B cell (primary cell): ENCODE results near the gene RHOH. TPM values are rescaled to one million over a fixed set of nuclear protein-coding genes. Genes with fewer than 3 reads are reported as not detected.

Experiments
- ATAC-seq: fragments of 200-7000 bp; cut with Tn5 transposase; one replicate; pipeline ENCODE4 v1.10.0; 2021; ENCODE audit warnings: low read depth, mild to moderate bottlenecking, moderate number of reproducible peaks, moderate library complexity
- CTCF ChIA-PET: fragments of 350-600 bp; sonication (Branson Sonifier 250); formaldehyde crosslinking; loops from one replicate; lab custom pipeline; 2021; ENCODE audit warnings: antibody characterized with exemption, inconsistent platforms; lab: Charles Lee
- POLR2A ChIA-PET: fragments of 350-600 bp; sonication (Branson Sonifier 250); formaldehyde crosslinking; loops from one replicate; lab custom pipeline; 2021; ENCODE audit warnings: antibody characterized with exemption; lab: Charles Lee
- DNase-seq: peaks from one replicate; pipeline ENCODE4 v3.0.0; 2013
- H2AFZ ChIP-seq: 2 replicates; pipeline ENCODE4 v1.6.1; 2012; ENCODE audit warnings: mild to moderate bottlenecking, low read depth, low read length; ENCODE audit not compliant: insufficient read depth, poor library complexity, severe bottlenecking
- H3K27ac ChIP-seq, 2 donors: 1 replicate in 1 of 2; 2 replicates in 1 of 2; pipeline ENCODE4 v1.5.1; 2012 to 2013; ENCODE audit warnings: low read length in 2 of 2, mild to moderate bottlenecking in 2 of 2, moderate library complexity in 1 of 2
- H3K27me3 ChIP-seq, 4 experiments: fragments of 200-600 bp in 1 of 4; sonication (generic) in 1 of 4; replicated peaks in 1 of 4; 1 replicate in 2 of 4; 2 replicates in 2 of 4; pipeline versions ENCODE4 v1.6.1 to v1.7.0; 2013 to 2016; ENCODE audit warnings: low read length in 3 of 4, mild to moderate bottlenecking in 2 of 4, mixed read lengths in 1 of 4, moderate library complexity in 1 of 4; ENCODE audit not compliant: insufficient read depth in 4 of 4, control insufficient read depth in 3 of 4; ENCODE audit errors: control extremely low read depth in 1 of 4
- H3K36me3 ChIP-seq, 2 experiments: replicated peaks in 1 of 2; 1 replicate in 1 of 2; 2 replicates in 1 of 2; pipeline versions ENCODE4 v1.6.1 to v1.7.1; 2013; ENCODE audit warnings: low read length in 1 of 2; ENCODE audit not compliant: insufficient read depth in 2 of 2, control insufficient read depth in 1 of 2; ENCODE audit errors: control extremely low read depth in 1 of 2, extremely low read depth in 1 of 2
- H3K4me1 ChIP-seq, 2 donors: fragments of 200-600 bp in 1 of 2; sonication (generic) in 1 of 2; 1 replicate in 1 of 2; 2 replicates in 1 of 2; pipeline versions ENCODE4 v1.5.1 to v1.6.1; 2013 to 2017; ENCODE audit warnings: low read length in 2 of 2; ENCODE audit not compliant: control insufficient read depth in 2 of 2, insufficient read depth in 2 of 2
- H3K4me2 ChIP-seq: replicated peaks from 2 replicates; pipeline ENCODE3; 2012; ENCODE audit warnings: mild to moderate bottlenecking, low read depth, low read length; ENCODE audit not compliant: poor library complexity, severe bottlenecking
- H3K4me3 ChIP-seq, 5 experiments: fragments of 200-600 bp in 1 of 5; sonication (generic) in 1 of 5; 1 replicate in 3 of 5; 2 replicates in 2 of 5; pipeline versions ENCODE4 v1.5.1 to v1.7.0; 2011 to 2016; ENCODE audit warnings: low read length in 4 of 5, mild to moderate bottlenecking in 4 of 5, low read depth in 2 of 5, control low read depth in 1 of 5, moderate library complexity in 1 of 5; ENCODE audit not compliant: insufficient read depth in 1 of 5; ENCODE audit errors: control extremely low read depth in 1 of 5, extremely low read depth in 1 of 5
- H3K79me2 ChIP-seq: fragments of 200-600 bp; sonication (generic); one replicate; pipeline ENCODE4 v1.6.0; 2016; ENCODE audit warnings: low read length; ENCODE audit not compliant: control insufficient read depth, insufficient read depth
- H3K9ac ChIP-seq: fragments of 200-600 bp; sonication (generic); 2 replicates; pipeline ENCODE4 v1.6.1; 2017; ENCODE audit warnings: mild to moderate bottlenecking, low read length, moderate library complexity
- H3K9me3 ChIP-seq, 3 donors: one replicate each; pipeline versions ENCODE4 v1.6.1 to v1.7.1; 2013; ENCODE audit warnings: low read length in 2 of 3; ENCODE audit not compliant: control insufficient read depth in 2 of 3, insufficient read depth in 1 of 3; ENCODE audit errors: control extremely low read depth in 1 of 3
- H4K20me1 ChIP-seq: 2 replicates; pipeline ENCODE4 v1.6.0; 2012; ENCODE audit warnings: mild to moderate bottlenecking, low read length; ENCODE audit not compliant: insufficient read depth, control insufficient read depth, poor library complexity, severe bottlenecking
- H3K27ac Mint-ChIP-seq: one replicate; pipeline ENCODE4 v1.8.0; 2021; ENCODE audit warnings: mixed read lengths
- H3K27me3 Mint-ChIP-seq: one replicate; pipeline ENCODE4 v1.8.0; 2021; ENCODE audit warnings: mixed read lengths
- H3K4me1 Mint-ChIP-seq: one replicate; pipeline ENCODE4 v1.8.0; 2021; ENCODE audit warnings: mixed read lengths
- H3K4me3 Mint-ChIP-seq: one replicate; pipeline ENCODE4 v1.8.0; 2021; ENCODE audit warnings: mixed read lengths
- H3K9me3 Mint-ChIP-seq: one replicate; pipeline ENCODE4 v1.8.0; 2022; ENCODE audit warnings: mixed read lengths; ENCODE audit not compliant: insufficient read depth
- CTCF ChIP-seq: fragments of 200-600 bp; IDR thresholded peaks from one replicate; pipeline ENCODE4 v1.8.0; 2022; ENCODE audit warnings: antibody characterized with exemption, mild to moderate bottlenecking
- EZH2 ChIP-seq: IDR thresholded peaks from 2 replicates; pipeline ENCODE4 v1.6.1; 2012; ENCODE audit warnings: borderline replicate concordance, low read depth, mild to moderate bottlenecking, moderate library complexity, low read length; ENCODE audit not compliant: insufficient read depth, poor library complexity, severe bottlenecking
- WGBS: methylation state at CpG from one replicate; pipeline ENCODE4 v1.1.5; 2013; ENCODE audit warnings: missing lambda C conversion rate; ENCODE audit not compliant: insufficient coverage; 5-methylcytosine and 5-hydroxymethylcytosine counted together
- intact Hi-C: fragments of 100-400 bp; cut with micrococcal nuclease; formaldehyde crosslinking; loops from one replicate; pipeline ENCODE4 v1.10.0; 2022
- polyA plus RNA-seq: library from polyadenylated mRNA; depleted of rRNA; stranded (reverse); fragments of >200 nt; gene quantifications from 2 replicates; pipeline ENCODE4 v1.2.3, GENCODE V29; 2012
- total RNA-seq, 2 donors: library from RNA; stranded (reverse); fragments of 120-200 nt in 1 of 2; gene quantifications; 1 replicate in 1 of 2; 2 replicates in 1 of 2; pipeline versions ENCODE4 v1.2.3 to v1.2.4, GENCODE V29; 2013 to 2022

The RHOH gene
- total and polyA plus RNA-seq, 2 donors (not counting 1 experiment from before 2014, with no cell fraction given): 118 to 209 TPM

DNA sequence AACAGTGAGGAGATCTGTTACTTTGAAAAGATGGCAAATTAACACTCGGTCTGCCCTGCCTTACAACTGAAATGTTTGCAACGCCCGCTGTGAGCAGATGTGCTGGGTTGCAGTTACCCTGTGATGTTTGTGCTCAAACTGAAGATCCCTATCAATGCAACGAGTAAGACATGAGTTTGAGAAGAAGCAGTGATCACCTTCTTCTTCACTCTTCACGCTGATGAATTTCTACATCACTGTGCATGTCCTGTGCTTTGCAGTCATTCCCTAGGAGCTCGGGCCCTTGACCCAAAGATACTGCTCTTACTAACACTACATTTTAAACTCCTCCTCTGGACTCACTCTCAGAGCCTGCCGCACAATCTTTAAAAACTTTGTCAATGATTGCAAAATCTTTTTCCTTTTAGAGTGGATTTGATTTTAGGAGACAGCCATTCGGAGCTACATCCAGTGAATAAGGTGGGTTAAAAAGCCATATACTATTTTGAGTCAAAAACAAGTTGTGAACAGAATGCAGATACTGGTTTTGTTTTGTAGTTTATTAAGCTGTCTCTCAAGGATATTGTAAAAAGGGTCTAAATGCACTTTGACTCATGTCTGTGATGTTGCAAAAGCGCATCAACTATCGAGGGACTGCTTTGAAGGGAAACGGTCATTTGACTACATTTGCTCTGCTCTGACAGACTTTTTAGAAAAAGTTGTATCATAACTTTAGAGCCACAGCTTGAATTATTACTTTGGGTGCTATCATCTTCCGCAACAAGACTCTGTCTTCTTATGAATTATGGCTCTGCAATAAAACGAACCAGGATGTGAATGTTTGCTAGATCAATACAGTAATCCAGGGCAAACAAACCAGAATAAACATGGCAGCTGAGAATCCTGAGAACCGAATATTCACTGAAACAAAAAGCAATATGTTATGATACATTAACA lies 5.7 kb upstream of the RHOH start:
- CTCF ChIA-PET: interaction anchor here (0.8 to 8.2 kb wide), 11 partner anchors 9 to 134 kb away, joined by 3 to 50 read pairs (median 4); partner anchors contain the start of gene N4BP2
- H3K27ac Mint-ChIP-seq: peak overlapping the region; percentile 73
- POLR2A ChIA-PET: no interaction called here
- intact Hi-C loops: loop anchor here (10.0 kb wide), 3 partner anchors 566 to 1526 kb away; partner anchors contain the start of gene KLF3
- peak overlapping the region; percentile 83 for H3K4me3 Mint-ChIP-seq
- Histone ChIP-seq H3K4me2 (peak overlapping the region; percentile 83), H4K20me1 (no peaks in the 10 kb centered on the region), H3K27ac (peak overlapping the region in 1 of 2 donors; percentile 99), H3K79me2 (peaks cover 94% of the 10 kb centered on the region), H2AFZ (peak overlapping the region; percentile 56), H3K27me3 (no peaks in the 10 kb centered on the region), H3K9me3 (no peaks in the 10 kb centered on the region), H3K4me3 (peak overlapping the region in 3 of 5 experiments; percentile 4 to 23 (median 11)), H3K4me1 (peaks cover 73 to 94% of the 10 kb centered on the region in 2 donors), H3K36me3 (no peaks in the 10 kb centered on the region), H3K9ac (peak overlapping the region; percentile 7)
- H3K4me1 Mint-ChIP-seq: peaks cover 87% of the 10 kb centered on the region
- H3K9me3 Mint-ChIP-seq: no peaks in the 10 kb centered on the region
- DNase-seq (peak; percentile 13), ATAC-seq (no peak)
- no peak for TF ChIP-seq EZH2
- no peak for TF ChIP-seq CTCF
- WGBS: 48% methylated on average over 6 of the region's 14 CpGs
- no peaks in the 10 kb centered on the region for H3K27me3 Mint-ChIP-seq
